HEK293T (cell line): Measurements from ENCODE around the gene R3HDM2.

Source experiments
- ARNT ChIP-seq: fragments of 450-650 bp; IDR thresholded peaks from 2 replicates; pipeline ENCODE4 v1.6.1; 2017; ENCODE audit warnings: mild to moderate bottlenecking
- BHLHE40 ChIP-seq: fragments of 450-650 bp; IDR thresholded peaks from 2 replicates; pipeline ENCODE4 v1.6.1; 2016; ENCODE audit warnings: mild to moderate bottlenecking, moderate library complexity, borderline replicate concordance
- ELF4 ChIP-seq: fragments of 450-650 bp; IDR thresholded peaks from 2 replicates; pipeline ENCODE4 v1.6.1; 2017; ENCODE audit warnings: antibody characterized with exemption
- FOXA1 ChIP-seq: fragments of 450-650 bp; IDR thresholded peaks from 2 replicates; pipeline ENCODE4 v1.6.1; 2016; ENCODE audit warnings: mild to moderate bottlenecking
- FOXK2 ChIP-seq: fragments of 450-650 bp; IDR thresholded peaks from 2 replicates; pipeline ENCODE4 v1.6.1; 2016; ENCODE audit warnings: mild to moderate bottlenecking
- FOXM1 ChIP-seq: fragments of 450-650 bp; IDR thresholded peaks from 2 replicates; pipeline ENCODE4 v1.6.1; 2017; ENCODE audit warnings: mild to moderate bottlenecking, borderline replicate concordance
- HDGF ChIP-seq: fragments of 450-650 bp; IDR thresholded peaks from 2 replicates; pipeline ENCODE4 v1.6.1; 2017; ENCODE audit warnings: antibody characterized with exemption, borderline replicate concordance
- LEF1 ChIP-seq: fragments of 450-650 bp; IDR thresholded peaks from 2 replicates; pipeline ENCODE4 v1.6.1; 2017; ENCODE audit warnings: mild to moderate bottlenecking, borderline replicate concordance
- NFRKB ChIP-seq: fragments of 450-650 bp; IDR thresholded peaks from 2 replicates; pipeline ENCODE4 v1.6.1; 2016; ENCODE audit warnings: mild to moderate bottlenecking, moderate library complexity
- PKNOX1 ChIP-seq: fragments of 450-650 bp; IDR thresholded peaks from 2 replicates; pipeline ENCODE4 v1.6.1; 2016
- SP1 ChIP-seq: fragments of 450-650 bp; IDR thresholded peaks from 2 replicates; pipeline ENCODE4 v1.6.1; 2017
- TARDBP ChIP-seq: fragments of 450-650 bp; IDR thresholded peaks from 2 replicates; pipeline ENCODE4 v1.6.1; 2016

DNA sequence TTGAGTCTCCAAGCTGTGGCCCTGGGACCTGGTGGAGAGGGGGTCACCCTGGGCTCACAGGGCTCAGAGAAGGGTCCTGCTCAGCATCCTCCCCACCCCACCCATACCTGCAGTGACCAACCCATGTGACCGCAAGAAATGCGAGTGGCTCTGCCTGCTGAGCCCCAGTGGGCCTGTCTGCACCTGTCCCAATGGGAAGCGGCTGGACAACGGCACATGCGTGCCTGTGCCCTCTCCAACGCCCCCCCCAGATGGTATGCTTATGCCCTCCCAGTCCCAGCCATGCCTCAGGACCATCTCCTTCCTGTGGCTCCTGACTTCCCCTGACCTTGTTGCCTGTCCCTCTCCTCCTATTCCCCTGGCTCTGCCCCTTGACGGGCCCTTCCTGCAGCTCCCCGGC lies 220.9 kb downstream of the R3HDM2 start:
- no peak for TF ChIP-seq SP1
- TF ChIP-seq FOXA1 = no peak
- TF ChIP-seq FOXK2 = no peak
- TF ChIP-seq PKNOX1 = no peak
- no peak for TF ChIP-seq LEF1
- no peak for TF ChIP-seq HDGF
- no peak for TF ChIP-seq NFRKB
- no peak for TF ChIP-seq ELF4
- TF ChIP-seq BHLHE40 = no peak
- TF ChIP-seq FOXM1 = no peak
- no peak for TF ChIP-seq TARDBP
- no peak for TF ChIP-seq ARNT
